ENCODE measurements around the gene CD53.

The CD53 gene

GRCh38 chr1:110864287-110864686, 8.7 kb upstream of the CD53 start:
- DNase-seq, result no peak
- peak overlapping the region; percentile 8 for H3K27ac Mint-ChIP-seq
- H3K9me3 Mint-ChIP-seq, result peaks cover 50% of the 10 kb centered on the region
- H3K27me3 Mint-ChIP-seq, result no peaks in the 10 kb centered on the region
- peaks cover 13% of the 10 kb centered on the region for H3K36me3 Mint-ChIP-seq (ENCODE audit: low read depth)
- peaks cover 45% of the 10 kb centered on the region for H3K4me1 Mint-ChIP-seq (ENCODE audit: low read depth)
- no peak overlapping the region for H3K4me3 Mint-ChIP-seq

DNA sequence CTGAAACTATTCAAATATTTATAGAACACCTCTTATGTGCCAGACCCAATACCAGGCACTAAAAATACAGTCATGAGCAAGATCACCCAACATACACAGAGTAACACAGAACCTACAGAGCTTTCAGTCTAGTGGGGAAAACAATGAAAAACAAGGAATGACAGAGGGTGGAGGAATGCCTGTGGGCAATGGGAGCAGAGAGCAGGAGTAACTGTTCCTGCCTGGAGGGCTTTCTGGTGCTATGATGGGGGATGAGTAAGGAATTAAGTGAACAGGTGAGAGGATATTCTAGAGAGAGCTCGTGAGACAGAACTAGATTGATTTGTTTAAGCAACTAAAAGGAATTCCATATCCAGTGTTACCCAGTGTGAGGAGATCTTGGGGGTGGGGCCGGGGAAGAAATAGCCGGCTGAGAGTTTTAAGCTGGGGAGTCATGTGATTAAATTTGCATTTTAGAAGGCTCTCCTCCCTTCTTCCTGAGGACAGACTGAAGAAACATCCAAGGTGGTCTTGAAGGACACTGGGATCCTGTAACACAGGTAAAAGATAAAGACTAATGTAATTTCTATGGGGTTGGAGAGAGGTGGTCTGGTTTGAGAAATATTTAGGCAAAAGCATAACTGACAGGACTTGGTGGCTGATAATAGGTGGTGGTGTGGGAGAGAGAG, 2.1 kb upstream of the CD53 start:
- peaks cover 26% of the 10 kb centered on the region for H3K9me3 Mint-ChIP-seq
- DNase-seq, result no peak
- peak overlapping the region; percentile 0 for H3K4me3 Mint-ChIP-seq
- peaks cover 42% of the 10 kb centered on the region for H3K4me1 Mint-ChIP-seq (ENCODE audit: low read depth)
- H3K27ac Mint-ChIP-seq, result peak overlapping the region; percentile 99
- peaks cover 34% of the 10 kb centered on the region for H3K36me3 Mint-ChIP-seq (ENCODE audit: low read depth)
- H3K27me3 Mint-ChIP-seq, result no peaks in the 10 kb centered on the region

- Mint-ChIP-seq H3K4me3 (peak overlapping the region; percentile 88), H3K36me3 (ENCODE audit: low read depth) (peaks cover 45% of the 10 kb centered on the region), H3K9me3 (peaks cover 12% of the 10 kb centered on the region), H3K27ac (peak overlapping the region; percentile 99), H3K4me1 (ENCODE audit: low read depth) (peaks cover 46% of the 10 kb centered on the region), H3K27me3 (no peaks in the 10 kb centered on the region)
- DNase-seq, result no peak
Observed at GRCh38 chr1:110872366-110872744, 593 bp upstream of the CD53 start.

DNA sequence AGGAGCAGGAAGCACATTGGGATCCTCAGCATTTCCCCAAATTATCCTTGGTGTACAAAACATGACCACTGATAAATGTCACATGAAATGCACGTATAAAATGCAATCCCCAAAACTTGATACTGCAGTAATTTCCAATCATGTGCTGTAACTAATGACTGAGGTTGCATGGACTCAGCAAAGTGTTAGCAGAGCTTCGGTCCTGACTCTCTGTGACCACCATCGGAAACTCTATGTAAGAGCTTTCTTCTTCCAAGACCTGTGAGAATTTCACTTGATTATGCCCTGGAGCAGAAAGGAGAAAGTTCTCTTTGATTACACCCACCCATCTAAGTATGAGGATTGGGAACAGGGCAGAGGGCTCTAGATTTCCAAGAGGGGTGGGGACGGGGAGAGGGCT, 908 bp downstream of the CD53 start:
- no peaks in the 10 kb centered on the region for H3K9me3 Mint-ChIP-seq
- H3K27me3 Mint-ChIP-seq, result no peaks in the 10 kb centered on the region
- peaks cover 53% of the 10 kb centered on the region for H3K4me1 Mint-ChIP-seq (ENCODE audit: low read depth)
- peak overlapping the region; percentile 88 for H3K4me3 Mint-ChIP-seq
- H3K27ac Mint-ChIP-seq, result peak overlapping the region; percentile 99
- H3K36me3 Mint-ChIP-seq (ENCODE audit: low read depth), result peaks cover 55% of the 10 kb centered on the region
- DNase-seq, result no peak

DNA sequence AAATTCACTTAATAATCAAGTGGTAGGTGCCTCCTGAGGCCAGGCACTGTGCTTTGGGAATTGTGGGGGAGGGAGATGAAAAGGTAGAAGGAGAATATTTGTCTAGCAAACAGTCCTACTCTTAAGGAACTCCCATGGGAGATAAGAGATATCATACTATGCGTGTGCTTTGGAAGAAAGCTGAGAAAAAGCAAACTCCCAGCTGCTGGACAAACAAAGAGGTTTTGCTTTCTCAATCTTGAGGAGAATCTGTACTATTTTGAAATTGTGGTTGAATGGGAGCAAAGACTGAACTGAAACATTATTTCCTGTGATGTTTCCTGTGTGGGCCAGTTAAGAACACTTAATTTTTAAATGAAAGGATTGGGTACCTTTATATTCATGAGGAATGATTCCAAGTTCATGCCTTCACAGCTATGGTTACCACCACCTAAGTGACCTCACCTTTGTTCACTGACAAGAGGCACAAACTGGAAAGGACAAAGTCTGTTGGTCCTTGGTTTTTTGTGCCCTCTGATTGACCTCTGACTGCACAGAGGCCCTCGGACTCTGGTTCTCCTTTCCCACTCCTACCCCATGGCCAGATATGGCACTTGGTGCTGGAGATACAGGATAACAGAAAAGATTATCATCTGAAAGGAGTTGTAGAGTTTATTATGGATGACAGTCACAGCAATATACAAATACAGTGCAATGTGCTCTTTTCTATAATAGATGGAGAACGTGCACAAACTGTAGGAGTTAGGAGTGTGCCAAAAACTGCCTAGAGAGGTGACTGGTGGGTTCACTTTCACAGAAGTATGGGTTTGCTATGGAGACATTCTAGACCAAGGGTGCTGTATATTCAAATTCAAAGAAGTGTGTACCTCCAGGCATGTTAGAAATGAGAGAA, 1.6 kb downstream of the CD53 start:
- peak overlapping the region; percentile 99 for H3K27ac Mint-ChIP-seq
- no peak for DNase-seq
- no peaks in the 10 kb centered on the region for H3K27me3 Mint-ChIP-seq
- no peaks in the 10 kb centered on the region for H3K9me3 Mint-ChIP-seq
- peaks cover 55% of the 10 kb centered on the region for H3K4me1 Mint-ChIP-seq (ENCODE audit: low read depth)
- peaks cover 61% of the 10 kb centered on the region for H3K36me3 Mint-ChIP-seq (ENCODE audit: low read depth)
- H3K4me3 Mint-ChIP-seq, result peak overlapping the region; percentile 88

DNA sequence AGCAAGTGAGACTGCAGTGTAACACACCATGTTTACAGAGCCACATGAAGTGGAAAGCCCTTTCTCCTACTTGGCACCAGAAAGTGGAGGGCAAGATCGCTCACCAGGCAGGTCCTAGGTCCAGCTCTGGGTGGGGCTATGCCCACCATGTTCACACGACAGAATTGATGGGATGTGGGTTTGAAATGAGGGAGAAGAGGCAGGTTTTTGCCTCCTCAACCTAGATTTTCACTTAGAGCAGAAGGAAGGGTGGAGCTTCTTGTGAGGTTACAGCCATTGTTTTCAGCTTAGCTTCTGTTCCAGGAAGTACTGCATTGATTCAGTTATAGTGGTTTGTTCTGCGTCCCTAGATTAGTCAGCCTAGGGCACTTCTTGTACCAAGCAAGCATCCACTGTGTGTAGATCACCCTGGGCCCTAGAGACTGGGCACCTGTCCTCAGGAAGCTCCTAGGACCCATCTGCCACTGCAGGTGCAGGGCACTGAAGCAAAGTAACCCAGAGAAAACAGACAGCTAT, 2.3 kb downstream of the CD53 start:
- Mint-ChIP-seq H3K27ac (peak overlapping the region; percentile 99), H3K4me1 (ENCODE audit: low read depth) (peaks cover 61% of the 10 kb centered on the region), H3K9me3 (peaks cover 2% of the 10 kb centered on the region), H3K4me3 (peak overlapping the region; percentile 88), H3K36me3 (ENCODE audit: low read depth) (peaks cover 61% of the 10 kb centered on the region), H3K27me3 (no peaks in the 10 kb centered on the region)
- peak; percentile 71 for DNase-seq

GRCh38 chr1:110876748-110877341, 3.9 kb downstream of the CD53 start:
- DNase-seq, result no peak
- peak overlapping the region; percentile 99 for H3K27ac Mint-ChIP-seq
- H3K4me1 Mint-ChIP-seq (ENCODE audit: low read depth), result peaks cover 62% of the 10 kb centered on the region
- H3K27me3 Mint-ChIP-seq, result no peaks in the 10 kb centered on the region
- peak overlapping the region; percentile 88 for H3K4me3 Mint-ChIP-seq
- peaks cover 62% of the 10 kb centered on the region for H3K36me3 Mint-ChIP-seq (ENCODE audit: low read depth)
- H3K9me3 Mint-ChIP-seq, result peaks cover 2% of the 10 kb centered on the region

- Mint-ChIP-seq H3K4me1 (ENCODE audit: low read depth) (peaks cover 61% of the 10 kb centered on the region), H3K9me3 (peaks cover 2% of the 10 kb centered on the region), H3K36me3 (ENCODE audit: low read depth) (peaks cover 66% of the 10 kb centered on the region), H3K27ac (peak overlapping the region; percentile 99), H3K4me3 (peak overlapping the region; percentile 88), H3K27me3 (no peaks in the 10 kb centered on the region)
- no peak for DNase-seq
Observed at GRCh38 chr1:110877364-110877763, 4.4 kb downstream of the CD53 start.

GRCh38 chr1:110877776-110878175, 4.8 kb downstream of the CD53 start:
- Mint-ChIP-seq H3K27me3 (no peaks in the 10 kb centered on the region), H3K4me1 (ENCODE audit: low read depth) (peaks cover 61% of the 10 kb centered on the region), H3K27ac (peak overlapping the region; percentile 99), H3K36me3 (ENCODE audit: low read depth) (peaks cover 70% of the 10 kb centered on the region), H3K4me3 (peak overlapping the region; percentile 88), H3K9me3 (peaks cover 2% of the 10 kb centered on the region)
- no peak for DNase-seq

DNA sequence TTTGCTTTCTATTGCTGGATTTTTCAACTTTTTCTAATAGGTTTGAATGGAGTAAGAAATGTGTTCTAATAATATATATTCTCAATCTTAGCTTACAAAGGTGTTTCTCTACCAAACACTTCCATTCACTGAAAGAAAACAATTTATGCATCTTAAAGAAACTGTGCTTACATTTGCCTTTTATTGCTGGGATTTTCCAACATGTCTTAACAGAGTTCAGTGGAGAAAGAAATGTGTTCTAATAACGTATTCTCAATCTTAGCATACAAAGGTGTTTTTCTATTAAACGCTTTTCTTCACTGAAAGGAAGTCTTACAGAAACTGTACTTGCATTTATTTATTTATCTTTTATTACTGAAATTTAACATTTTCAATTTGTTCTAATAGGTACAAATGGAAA, 5.6 kb downstream of the CD53 start:
- no peak for DNase-seq
- Mint-ChIP-seq H3K4me1 (ENCODE audit: low read depth) (peaks cover 68% of the 10 kb centered on the region), H3K36me3 (ENCODE audit: low read depth) (peaks cover 68% of the 10 kb centered on the region), H3K27ac (peak overlapping the region; percentile 99), H3K9me3 (peaks cover 2% of the 10 kb centered on the region), H3K27me3 (no peaks in the 10 kb centered on the region), H3K4me3 (peak overlapping the region; percentile 88)

DNA sequence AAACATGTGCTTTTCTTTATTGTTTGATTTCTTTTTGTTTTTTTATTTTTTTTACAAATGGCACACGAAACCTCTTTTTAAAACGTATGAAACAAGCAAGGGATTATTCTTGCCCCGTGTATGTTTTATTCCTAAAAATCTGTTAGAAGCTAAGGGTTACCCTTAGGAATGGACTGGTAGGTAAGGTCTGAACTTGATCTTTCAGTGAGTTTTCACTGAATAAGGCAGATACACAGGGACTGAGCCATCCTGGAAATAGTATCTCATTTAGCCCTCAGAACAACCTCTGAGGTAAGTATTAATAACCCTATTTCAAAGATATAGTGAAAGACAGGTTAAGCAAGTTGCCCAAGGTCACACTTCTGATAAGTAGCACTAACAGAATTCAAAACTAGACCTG, 6.0 kb downstream of the CD53 start:
- Mint-ChIP-seq H3K9me3 (peaks cover 2% of the 10 kb centered on the region), H3K27ac (peak overlapping the region; percentile 99), H3K27me3 (no peaks in the 10 kb centered on the region), H3K4me1 (ENCODE audit: low read depth) (peaks cover 71% of the 10 kb centered on the region), H3K4me3 (peak overlapping the region; percentile 88), H3K36me3 (ENCODE audit: low read depth) (peaks cover 65% of the 10 kb centered on the region)
- no peak for DNase-seq

- peak overlapping the region; percentile 88 for H3K4me3 Mint-ChIP-seq
- peaks cover 2% of the 10 kb centered on the region for H3K9me3 Mint-ChIP-seq
- no peaks in the 10 kb centered on the region for H3K27me3 Mint-ChIP-seq
- peak overlapping the region; percentile 99 for H3K27ac Mint-ChIP-seq
- H3K4me1 Mint-ChIP-seq (ENCODE audit: low read depth), result peaks cover 81% of the 10 kb centered on the region
- peaks cover 63% of the 10 kb centered on the region for H3K36me3 Mint-ChIP-seq (ENCODE audit: low read depth)
- DNase-seq, result peak; percentile 59
Observed at GRCh38 chr1:110879758-110880606, 7.0 kb downstream of the CD53 start.

- peaks cover 80% of the 10 kb centered on the region for H3K4me1 Mint-ChIP-seq (ENCODE audit: low read depth)
- peaks cover 2% of the 10 kb centered on the region for H3K9me3 Mint-ChIP-seq
- DNase-seq, result no peak
- no peaks in the 10 kb centered on the region for H3K27me3 Mint-ChIP-seq
- peak overlapping the region; percentile 88 for H3K4me3 Mint-ChIP-seq
- H3K36me3 Mint-ChIP-seq (ENCODE audit: low read depth), result peaks cover 59% of the 10 kb centered on the region
- H3K27ac Mint-ChIP-seq, result peak overlapping the region; percentile 99
Observed at GRCh38 chr1:110880708-110881374, 7.9 kb downstream of the CD53 start.

All from activated T-cell treated with anti-CD3 and anti-CD28 coated beads, Interleukin-2, amount 50 U/mL, for 24 hours (primary cell).